Measurements from ENCODE around the gene IL32.

GRCh38 chr16:3022208-3022683 is 43.2 kb upstream of the IL32 start:
- TF ChIP-seq CTCF (IDR thresholded peaks at IDR 0.05; ENCODE audit: borderline replicate concordance, extremely low read depth, low read length, poor library complexity, severe bottlenecking) (no peak), EZH2 (IDR thresholded peaks at IDR 0.05; ENCODE audit: borderline replicate concordance, low read depth, low read length, severe bottlenecking) (no peak)
